OCI-LY1 (cell line): ENCODE measurements around the gene MAPK8.

ENCODE experiments used
- H2AFZ ChIP-seq: fragments of 200-600 bp; sonication (generic), shearing (Covaris generic); 2 replicates; pipeline ENCODE4 v1.6.0; 2014; ENCODE audit warnings: antibody characterized with exemption, mild to moderate bottlenecking, low read length
- H3F3A ChIP-seq: fragments of 200-600 bp; sonication (generic), shearing (Covaris generic); 2 replicates; pipeline ENCODE4 v1.6.0; 2014; ENCODE audit warnings: mild to moderate bottlenecking, antibody characterized with exemption, low read length, moderate library complexity; ENCODE audit not compliant: insufficient read depth
- H3K27ac ChIP-seq: fragments of 200-600 bp; sonication (generic); 2 replicates; pipeline ENCODE4 v1.5.1; 2014; ENCODE audit warnings: low read length, mixed run types, mild to moderate bottlenecking, low read depth; ENCODE audit not compliant: poor library complexity, severe bottlenecking
- H3K27me3 ChIP-seq: fragments of 200-600 bp; sonication (generic); 2 replicates; pipeline ENCODE4 v1.6.0; 2014; ENCODE audit warnings: antibody characterized with exemption, mild to moderate bottlenecking, low read length, moderate library complexity; ENCODE audit not compliant: insufficient read depth
- H3K36me3 ChIP-seq: fragments of 200-600 bp; sonication (generic); 2 replicates; pipeline ENCODE4 v1.6.1; 2014; ENCODE audit warnings: mild to moderate bottlenecking, antibody characterized with exemption, low read length, moderate library complexity, mixed read lengths; ENCODE audit not compliant: insufficient read depth
- H3K4me1 ChIP-seq: fragments of 200-600 bp; sonication (generic); 2 replicates; pipeline ENCODE4 v1.5.1; 2014; ENCODE audit warnings: mild to moderate bottlenecking, low read length, moderate library complexity; ENCODE audit not compliant: insufficient read depth, severe bottlenecking
- H3K4me2 ChIP-seq: fragments of 200-600 bp; sonication (generic), shearing (Covaris generic); 2 replicates; pipeline ENCODE4 v1.6.1; 2014; ENCODE audit warnings: low read length
- H3K4me3 ChIP-seq: fragments of 200-600 bp; sonication (generic); 2 replicates; pipeline ENCODE4 v1.5.1; 2014; ENCODE audit warnings: low read length, low read depth, mild to moderate bottlenecking, mixed read lengths; ENCODE audit not compliant: poor library complexity, severe bottlenecking
- H3K79me2 ChIP-seq: fragments of 200-600 bp; shearing (Covaris generic); 2 replicates; pipeline ENCODE4 v1.6.1; 2016; ENCODE audit warnings: mixed run types, low read length, mixed read lengths; ENCODE audit not compliant: insufficient read depth
- H3K9ac ChIP-seq: fragments of 200-600 bp; sonication (generic), shearing (Covaris generic); 2 replicates; pipeline ENCODE4 v1.6.1; 2014; ENCODE audit warnings: mild to moderate bottlenecking, low read length, mixed read lengths
- H3K9me2 ChIP-seq: fragments of 200-600 bp; sonication (generic), shearing (Covaris generic); 2 replicates; pipeline ENCODE4 v1.6.1; 2014; ENCODE audit warnings: low read depth, mild to moderate bottlenecking, low read length, mixed read lengths
- H3K9me3 ChIP-seq: fragments of 200-600 bp; shearing (Covaris generic); 2 replicates; pipeline ENCODE4 v1.6.1; 2014; ENCODE audit warnings: low read length, mixed read lengths
- H4K20me1 ChIP-seq: fragments of 200-600 bp; sonication (generic), shearing (Covaris generic); 2 replicates; pipeline ENCODE4 v1.6.0; 2016; ENCODE audit warnings: mild to moderate bottlenecking, low read length; ENCODE audit not compliant: insufficient read depth
- CTCF ChIP-seq: fragments of 200-600 bp; sonication (generic), shearing (Covaris generic); IDR thresholded peaks from 2 replicates; pipeline ENCODE4 v1.5.1; 2017; ENCODE audit warnings: mild to moderate bottlenecking, antibody characterized with exemption, low read length, moderate library complexity, mixed read lengths
- EZH2 ChIP-seq: fragments of 200-600 bp; sonication (generic), shearing (Covaris generic); IDR thresholded peaks from 2 replicates; pipeline ENCODE4 v1.8.0; 2017; ENCODE audit warnings: borderline replicate concordance, mixed run types, mild to moderate bottlenecking, antibody characterized with exemption, low read length, moderate library complexity, mixed read lengths

The MAPK8 gene

GRCh38 chr10:48431871-48432270, 125.4 kb downstream of the MAPK8 start:
- TF ChIP-seq EZH2 (no peak), CTCF (no peak)
- Histone ChIP-seq H3K9me3 (no peaks in the 10 kb centered on the region), H3K4me3 (no peak overlapping the region), H4K20me1 (no peaks in the 10 kb centered on the region), H3K79me2 (no peaks in the 10 kb centered on the region), H3F3A (no peaks in the 10 kb centered on the region), H3K27ac (no peak overlapping the region), H3K9me2 (no peaks in the 10 kb centered on the region), H3K36me3 (no peaks in the 10 kb centered on the region), H3K4me1 (no peaks in the 10 kb centered on the region), H3K27me3 (no peaks in the 10 kb centered on the region), H2AFZ (no peak overlapping the region), H3K4me2 (no peak overlapping the region), H3K9ac (no peak overlapping the region)

GRCh38 chr10:48437546-48437945, 131.1 kb downstream of the MAPK8 start:
- Histone ChIP-seq H3F3A (no peaks in the 10 kb centered on the region), H3K4me2 (no peak overlapping the region)

GRCh38 chr10:48439031-48439430, 132.6 kb downstream of the MAPK8 start:
- no peaks in the 10 kb centered on the region for H3K79me2 ChIP-seq
- H3K36me3 ChIP-seq: no peaks in the 10 kb centered on the region
- no peaks in the 10 kb centered on the region for H3K27me3 ChIP-seq
- H3K9ac ChIP-seq: no peak overlapping the region
- H3K9me2 ChIP-seq: no peaks in the 10 kb centered on the region
- H3K4me2 ChIP-seq: no peak overlapping the region
- no peaks in the 10 kb centered on the region for H3K9me3 ChIP-seq
- H3K4me3 ChIP-seq: no peak overlapping the region
- H2AFZ ChIP-seq: no peak overlapping the region
- H4K20me1 ChIP-seq: no peaks in the 10 kb centered on the region
- TF ChIP-seq CTCF (no peak), EZH2 (no peak)
- H3F3A ChIP-seq: no peaks in the 10 kb centered on the region
- H3K27ac ChIP-seq: no peak overlapping the region
- H3K4me1 ChIP-seq: no peaks in the 10 kb centered on the region

More at GRCh38 chr10:48437546-48437945, 131.1 kb downstream of the MAPK8 start:
- no peaks in the 10 kb centered on the region for H3K9me2 ChIP-seq
- H2AFZ ChIP-seq: no peak overlapping the region
- no peak overlapping the region for H3K4me3 ChIP-seq
- H3K9me3 ChIP-seq: no peaks in the 10 kb centered on the region
- no peaks in the 10 kb centered on the region for H3K27me3 ChIP-seq
- no peak overlapping the region for H3K27ac ChIP-seq
- TF ChIP-seq EZH2: no peak
- no peak for TF ChIP-seq CTCF
- no peaks in the 10 kb centered on the region for H4K20me1 ChIP-seq
- no peak overlapping the region for H3K9ac ChIP-seq
- no peaks in the 10 kb centered on the region for H3K4me1 ChIP-seq
- H3K79me2 ChIP-seq: no peaks in the 10 kb centered on the region
- no peaks in the 10 kb centered on the region for H3K36me3 ChIP-seq
